Gastrocnemius medialis (tissue), 4 donors: ENCODE measurements around the gene ANKRD65. TPM values are rescaled to one million over a fixed set of nuclear protein-coding genes. Genes with fewer than 3 reads are reported as not detected.
"Not testable (repeated sequence)": the region's sequence is repeated elsewhere in the genome, so short reads cannot be mapped to it uniquely, and the experiment has no call there.

Source experiments
- ATAC-seq, 2 donors: fragments of 150-250 bp; one replicate each; pipeline ENCODE4 v1.9.1; 2016
- DNase-seq, 2 donors: peaks; one replicate each; pipeline ENCODE4 v3.0.0-alpha.2; 2019
- H3K27ac ChIP-seq, 4 donors: fragments of 200-600 bp; sonication (generic); 1 replicate in 1 of 4; 2 replicates in 3 of 4; pipeline ENCODE4 v1.5.1; 2016 to 2018; ENCODE audit warnings: mild to moderate bottlenecking in 2 of 4, moderate library complexity in 1 of 4
- H3K27me3 ChIP-seq, 3 donors: fragments of 200-600 bp; sonication (generic) in 2 of 3; 1 replicate in 1 of 3; 2 replicates in 2 of 3; pipeline versions ENCODE4 v1.5.1 to v1.6.0; 2016 to 2019; ENCODE audit warnings: mild to moderate bottlenecking in 1 of 3, moderate library complexity in 1 of 3
- H3K36me3 ChIP-seq, 2 donors: fragments of 200-600 bp; sonication (generic) in 1 of 2; one replicate each; pipeline ENCODE4 v1.5.1; 2017 to 2018
- H3K4me1 ChIP-seq, 2 donors: fragments of 200-600 bp; sonication (generic) in 1 of 2; one replicate each; pipeline ENCODE4 v1.5.1; 2016 to 2017; ENCODE audit warnings: mild to moderate bottlenecking in 2 of 2
- H3K4me3 ChIP-seq, 4 donors: fragments of 200-600 bp; sonication (generic) in 3 of 4; 1 replicate in 1 of 4; 2 replicates in 3 of 4; pipeline ENCODE4 v1.5.1; 2016 to 2019; ENCODE audit warnings: mild to moderate bottlenecking in 2 of 4
- H3K9me3 ChIP-seq, 3 donors: fragments of 200-600 bp; sonication (generic) in 2 of 3; 1 replicate in 1 of 3; 2 replicates in 2 of 3; pipeline ENCODE4 v1.5.1; 2016 to 2019
- CTCF ChIP-seq, 5 experiments: fragments of 450-650 bp in 3 of 5; fragments of 200-600 bp in 2 of 5; sonication (generic) in 2 of 5; IDR thresholded peaks in 4 of 5; conservative IDR thresholded peaks in 1 of 5; 1 replicate in 4 of 5; 2 replicates in 1 of 5; pipeline ENCODE4 v1.5.1; 2016 to 2019; ENCODE audit warnings: antibody characterized with exemption in 5 of 5, mild to moderate bottlenecking in 3 of 5, moderate library complexity in 3 of 5
- POLR2A ChIP-seq, 2 donors: fragments of 450-650 bp; IDR thresholded peaks; one replicate each; pipeline ENCODE4 v1.6.1; 2017; ENCODE audit warnings: antibody characterized with exemption in 2 of 2, mild to moderate bottlenecking in 2 of 2, moderate library complexity in 2 of 2
- in situ Hi-C, 4 donors: fragments of 200-750 bp; cut with MboI; loops; one replicate each; pipeline versions ENCODE4 v1.15.0 to v1.8.0; 2017; ENCODE audit warnings: low sequenced_read_pairs in 4 of 4
- intact Hi-C: fragments of 100-400 bp; cut with DNase I; formaldehyde crosslinking; loops from one replicate; pipeline ENCODE4 v1.15.1; 2023; ENCODE audit warnings: low total_unique reads
- total RNA-seq, 4 donors: library from RNA; depleted of rRNA; stranded (reverse); fragments of >200 nt; gene quantifications; one replicate each; pipeline versions ENCODE4 v1.1.0 to v1.2.3, GENCODE V29; 2016

The ANKRD65 gene
- total RNA-seq, 4 donors from 2014 or later, result 0.16 to 1.8 (median 1.3) TPM

- Histone ChIP-seq H3K4me1 (peaks cover 0 to 3% of the 10 kb centered on the region in 2 donors), H3K4me3 (peak overlapping the region; percentile 36 to 47 (median 45)), H3K36me3 (no peaks in the 10 kb centered on the region), H3K27me3 (no peaks in the 10 kb centered on the region), H3K9me3 (no peaks in the 10 kb centered on the region), H3K27ac (peak overlapping the region in 3 of 4 donors; percentile 40 to 54 (median 50))
- ATAC-seq (peak; percentile 36 to 58), DNase-seq (no peak)
- TF ChIP-seq POLR2A (IDR thresholded peaks at IDR 0.05) (no peak), CTCF (IDR thresholded peaks at IDR 0.05 in 4 of 5, conservative IDR thresholded peaks at IDR 0.05 in 1 of 5) (peak in 1 of 5 experiments; percentile 24)
- intact Hi-C loops (no loop called here), in situ Hi-C loops (no loop called here)
Measured at GRCh38 chr1:1419813-1420653, 1.0 kb downstream of the ANKRD65 start.

GRCh38 chr1:1419363-1419812, 1.7 kb downstream of the ANKRD65 start:
- TF ChIP-seq CTCF (IDR thresholded peaks at IDR 0.05 in 4 of 5, conservative IDR thresholded peaks at IDR 0.05 in 1 of 5) (no peak), POLR2A (IDR thresholded peaks at IDR 0.05) (no peak)
- peak overlapping the region in 3 of 4 donors; percentile 40 to 54 (median 50) for H3K27ac ChIP-seq
- DNase-seq (no peak), ATAC-seq (no peak)
- in situ Hi-C loops, result no loop called here
- H3K4me3 ChIP-seq, result peak overlapping the region; percentile 36 to 47 (median 45)
- no peaks in the 10 kb centered on the region for H3K9me3 ChIP-seq
- no peaks in the 10 kb centered on the region for H3K36me3 ChIP-seq
- no peaks in the 10 kb centered on the region for H3K27me3 ChIP-seq
- peaks cover 0 to 3% of the 10 kb centered on the region in 2 donors for H3K4me1 ChIP-seq
- intact Hi-C loops, result no loop called here

- TF ChIP-seq CTCF (IDR thresholded peaks at IDR 0.05 in 4 of 5, conservative IDR thresholded peaks at IDR 0.05 in 1 of 5) (no peak), POLR2A (IDR thresholded peaks at IDR 0.05) (no peak)
- intact Hi-C loops (no loop called here), in situ Hi-C loops (no loop called here)
- H3K27ac ChIP-seq, result no peak overlapping the region
- no peaks in the 10 kb centered on the region for H3K27me3 ChIP-seq
- no peak overlapping the region for H3K4me3 ChIP-seq
- no peak for ATAC-seq
- no peak for DNase-seq
- H3K36me3 ChIP-seq, result no peaks in the 10 kb centered on the region
- peaks cover 0 to 3% of the 10 kb centered on the region in 2 donors for H3K4me1 ChIP-seq
- no peaks in the 10 kb centered on the region for H3K9me3 ChIP-seq
Measured at GRCh38 chr1:1418464-1419362, 2.4 kb downstream of the ANKRD65 start.

GRCh38 chr1:1417825-1418463, 3.1 kb downstream of the ANKRD65 start:
- intact Hi-C loops, DNase-seq, H3K27ac ChIP-seq, H3K4me1 ChIP-seq, H3K4me3 ChIP-seq, ATAC-seq, H3K9me3 ChIP-seq, H3K27me3 ChIP-seq, H3K36me3 ChIP-seq, in situ Hi-C loops: not testable (repeated sequence)

- ATAC-seq, H3K4me1 ChIP-seq, H3K27me3 ChIP-seq, H3K9me3 ChIP-seq, H3K4me3 ChIP-seq, DNase-seq, H3K27ac ChIP-seq, intact Hi-C loops, H3K36me3 ChIP-seq, in situ Hi-C loops: not testable (repeated sequence)
Measured at GRCh38 chr1:1417396-1417795, 3.7 kb downstream of the ANKRD65 start.
